ENCODE data around the gene METTL8.
"Not testable (repeated sequence)": the region's sequence is repeated elsewhere in the genome, so short reads cannot be mapped to it uniquely, and the experiment has no call there.

METTL8 gene

DNA sequence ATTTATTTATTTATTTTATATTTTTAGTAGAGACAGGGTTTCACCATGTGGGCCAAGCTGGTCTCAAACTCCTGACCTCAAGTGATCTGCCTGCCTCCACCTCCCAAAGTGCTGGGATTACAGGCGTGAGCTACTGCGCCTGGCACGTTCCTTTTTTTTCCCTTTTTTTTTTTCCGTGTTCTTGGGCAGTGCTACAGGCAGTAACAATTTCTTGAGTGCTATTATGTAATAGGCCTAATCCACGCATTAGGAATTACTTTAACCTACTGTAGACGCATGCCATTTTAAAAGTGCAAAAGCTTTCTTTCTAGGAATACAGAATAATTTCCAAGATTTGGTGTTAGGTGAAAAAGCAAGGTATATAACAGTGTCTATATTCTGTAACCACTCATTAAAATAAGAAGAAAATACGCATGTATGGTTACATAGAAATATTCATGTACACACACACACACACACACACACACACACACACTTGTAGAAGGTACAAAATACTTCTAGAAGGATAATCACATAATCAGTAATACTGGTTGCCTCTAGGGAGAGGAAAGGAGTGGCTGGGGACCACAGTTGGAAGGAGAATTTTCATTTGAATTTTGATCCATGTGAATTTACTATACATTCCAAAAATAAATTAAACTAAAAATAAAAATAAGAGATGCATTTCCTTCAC, 92.3 kb downstream of the METTL8 start:
- DNase-seq: no peak

DNA sequence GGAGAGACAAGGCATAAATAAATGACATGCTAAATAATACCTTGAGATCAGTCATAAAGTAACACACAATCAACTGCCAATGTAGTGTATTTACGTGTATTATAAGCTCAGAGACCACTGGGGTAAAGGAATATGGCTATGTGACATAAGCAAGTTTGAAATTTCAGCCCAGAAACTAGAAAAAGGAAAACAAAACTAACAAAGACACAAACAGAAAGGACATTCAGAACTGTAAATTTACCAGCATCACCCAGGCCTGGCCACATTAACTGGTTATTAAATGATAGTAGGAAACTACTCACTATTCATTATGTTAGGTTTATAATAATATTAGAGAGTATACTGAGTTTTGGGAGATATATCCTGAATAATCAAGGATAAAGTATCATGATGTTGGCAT, 98.8 kb downstream of the METTL8 start:
- DNase-seq: no peak

- no peak for DNase-seq
These were observed 99.6 kb downstream of the METTL8 start for GRCh38 chr2:171334171-171334570.

- no peak for DNase-seq
These were observed 103.4 kb downstream of the METTL8 start for GRCh38 chr2:171330155-171330956.

- DNase-seq: no peak
These were observed 106.7 kb downstream of the METTL8 start for GRCh38 chr2:171327043-171327496.

GRCh38 chr2:171325886-171326585, 107.8 kb downstream of the METTL8 start:
- no peak for DNase-seq

- no peak for DNase-seq
These were observed 109.7 kb downstream of the METTL8 start for GRCh38 chr2:171323971-171324528.

- no peak for DNase-seq
These were observed 110.9 kb downstream of the METTL8 start for GRCh38 chr2:171322928-171323327.

GRCh38 chr2:171320731-171321130, 113.1 kb downstream of the METTL8 start:
- DNase-seq: no peak

GRCh38 chr2:171320208-171320621, 113.6 kb downstream of the METTL8 start:
- DNase-seq: no peak

DNA sequence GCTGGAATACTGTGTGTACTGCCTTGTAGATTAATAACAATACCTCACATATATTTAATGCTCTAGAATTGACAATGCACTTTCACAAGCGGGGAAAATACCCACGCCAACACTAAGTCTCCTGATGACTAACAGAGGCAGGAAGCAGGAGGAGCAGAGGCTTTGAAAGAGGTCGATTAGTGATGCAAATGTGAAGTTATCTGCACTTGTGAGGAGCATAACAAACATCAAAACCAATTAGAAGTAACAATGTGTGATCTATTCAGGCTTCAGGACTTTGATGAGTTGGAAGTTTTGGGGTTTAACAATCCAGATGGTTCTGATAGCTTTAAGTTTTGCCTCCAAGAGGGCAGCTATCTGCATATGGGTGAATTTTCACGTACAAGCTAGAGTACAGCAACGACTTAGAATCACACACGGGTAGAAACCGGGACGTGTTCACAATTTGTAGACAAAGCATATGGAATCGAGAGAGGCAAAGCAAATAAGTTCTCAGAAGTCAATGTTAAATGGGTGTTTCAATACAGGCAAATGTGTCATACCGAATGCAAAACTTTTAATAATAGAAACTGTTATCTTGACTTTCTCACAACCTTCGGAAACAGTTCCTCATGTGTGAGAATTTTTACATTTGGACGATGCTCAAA, 114.5 kb downstream of the METTL8 start:
- no peak for DNase-seq

GRCh38 chr2:171318463-171318934, 115.3 kb downstream of the METTL8 start:
- no peak for DNase-seq

DNA sequence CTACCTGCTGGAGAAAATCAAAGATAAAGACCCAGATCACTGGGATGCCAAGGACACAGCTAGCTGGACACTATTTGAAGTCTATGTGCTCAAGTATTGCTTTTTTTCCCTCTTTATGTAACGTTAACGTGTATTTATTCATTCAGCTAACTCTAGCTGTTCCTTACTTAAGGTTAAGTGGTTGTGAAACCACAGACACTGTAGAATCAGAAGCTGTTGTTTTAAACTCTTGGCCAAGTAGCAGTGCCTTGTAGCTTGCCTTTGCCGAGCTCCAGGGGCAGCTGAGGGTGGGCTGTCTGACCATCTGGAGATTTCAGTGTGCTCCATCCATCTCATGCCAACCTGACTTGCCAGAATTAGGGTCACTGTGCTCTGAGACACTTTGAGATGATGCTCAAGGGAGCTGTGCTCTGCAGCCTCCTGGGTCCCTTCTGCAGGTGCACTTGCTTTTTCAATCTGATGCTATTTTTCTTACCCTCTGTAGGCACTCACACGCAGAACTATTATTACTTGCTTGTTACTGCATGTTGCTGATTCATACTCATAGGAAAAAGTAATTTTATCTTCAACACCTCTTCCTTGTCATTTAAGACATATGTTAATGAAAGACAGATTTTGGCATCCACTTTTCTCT, 116.2 kb downstream of the METTL8 start:
- no peak for DNase-seq

- no peak for DNase-seq
These were observed 116.9 kb downstream of the METTL8 start for GRCh38 chr2:171316755-171317337.

GRCh38 chr2:171316220-171316619, 117.6 kb downstream of the METTL8 start:
- no peak for DNase-seq

- DNase-seq: no peak
These were observed 118.0 kb downstream of the METTL8 start for GRCh38 chr2:171315781-171316180.

DNA sequence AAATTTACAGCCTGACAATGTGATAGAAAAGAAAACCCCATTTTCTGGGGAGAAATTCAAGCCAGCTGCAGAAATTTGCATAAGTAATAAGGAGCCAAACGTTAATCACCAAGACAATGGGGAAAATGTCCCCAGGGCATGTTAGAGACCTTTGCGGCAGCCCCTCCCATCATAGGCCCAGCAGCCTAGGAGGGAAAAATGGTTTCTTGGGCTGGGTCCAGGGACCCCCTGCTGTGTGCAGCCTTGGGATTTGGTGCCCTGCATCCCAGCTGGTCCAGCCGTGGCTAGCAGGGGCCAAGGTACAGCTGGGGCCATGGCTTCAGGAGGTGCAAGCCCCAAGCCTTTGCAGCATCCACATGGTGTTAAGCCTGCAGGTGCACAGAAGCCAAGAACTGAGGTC, 121.6 kb downstream of the METTL8 start:
- DNase-seq: not testable (repeated sequence)

DNA sequence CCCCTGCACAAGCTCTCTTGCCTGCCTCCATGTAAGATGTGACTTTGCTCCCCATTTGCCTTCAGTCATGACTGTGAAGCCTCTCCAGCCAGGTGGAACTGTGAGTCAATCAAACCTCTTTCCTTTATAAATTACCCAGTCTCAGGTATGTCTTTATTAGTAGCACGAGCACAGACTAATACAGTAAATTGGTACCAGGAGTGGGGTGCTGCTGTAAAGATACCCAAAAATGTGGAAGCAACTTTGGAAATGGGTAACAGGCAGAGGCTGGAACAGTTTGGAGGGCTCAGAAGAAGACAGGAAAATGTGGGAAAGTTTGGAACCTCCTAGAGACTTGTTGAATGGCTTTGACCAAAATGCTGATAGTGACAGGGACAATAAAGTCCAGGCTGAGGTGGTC, 122.2 kb downstream of the METTL8 start:
- DNase-seq: not testable (repeated sequence)

DNA sequence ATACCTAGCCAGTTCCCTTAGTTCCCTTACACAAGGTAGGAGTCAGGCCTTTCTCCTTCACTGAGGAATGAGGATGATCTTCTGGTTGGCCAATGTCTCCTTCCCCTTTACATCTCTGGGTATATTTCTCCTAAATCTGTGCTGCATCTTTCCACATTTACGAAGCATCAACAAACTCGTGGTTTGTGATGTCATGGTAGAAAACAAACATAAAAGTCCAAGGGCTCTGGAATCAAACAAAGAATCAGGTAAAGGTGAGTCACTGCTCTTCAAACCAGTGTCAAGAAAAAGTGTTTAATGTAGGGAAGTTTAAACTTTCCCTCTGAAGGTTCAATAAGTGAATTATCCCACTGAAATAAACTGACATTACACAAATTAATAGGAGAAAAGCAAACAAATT, 122.9 kb downstream of the METTL8 start:
- no peak for DNase-seq

DNA sequence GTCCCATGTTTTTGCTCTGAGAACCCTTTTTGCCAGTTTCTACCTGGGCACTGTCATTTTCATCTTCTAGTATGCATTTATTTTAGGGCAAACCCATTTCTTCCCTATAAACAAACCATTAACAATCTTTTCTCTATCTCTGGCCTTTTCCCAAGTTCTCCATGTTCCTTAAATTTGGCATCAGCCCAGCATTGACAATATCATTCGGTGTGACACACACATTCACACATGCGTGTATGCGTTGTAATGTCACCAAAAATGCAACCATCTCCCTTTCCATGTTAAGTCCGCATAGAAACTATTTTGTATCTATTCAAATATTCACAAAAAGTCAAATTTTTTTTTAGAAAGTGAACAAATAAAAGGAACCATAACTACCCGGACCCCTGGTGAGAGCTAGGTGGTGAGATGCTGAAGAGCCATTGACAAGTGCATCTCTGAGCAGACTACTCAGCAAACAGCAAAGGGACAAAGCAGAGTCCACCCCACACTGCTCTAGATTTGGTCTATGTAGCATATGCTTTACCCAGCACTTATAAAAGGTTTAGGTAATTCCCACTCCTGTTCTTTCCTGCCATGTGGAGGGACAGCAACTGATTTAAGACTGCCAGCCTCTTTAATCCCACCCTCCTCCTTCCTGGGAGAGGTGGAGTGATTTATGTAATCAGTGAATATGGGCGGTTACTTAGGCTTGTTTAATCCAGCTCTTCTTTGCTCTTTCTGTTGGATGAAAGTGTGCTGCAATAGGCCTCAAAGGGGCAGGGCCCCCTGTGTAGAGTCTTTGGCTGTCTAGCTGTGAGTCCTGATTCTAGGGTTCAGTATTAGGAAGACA, 124.1 kb downstream of the METTL8 start:
- DNase-seq: no peak
